ENCODE data around the gene RIN1. TPM values are rescaled to one million over a fixed set of nuclear protein-coding genes. Genes with fewer than 3 reads are reported as not detected.

RIN1 gene
- total and polyA plus RNA-seq, 2 of the 13 experiments (the other 11 are each of a cell fraction or from before 2014, with no cell fraction given) = 2.4 to 4.1 TPM

GRCh38 chr11:66311965-66312548 lies 24.2 kb downstream of the RIN1 start (continued):
- TF ChIP-seq GPN1 (CRISPR knock-in tag; IDR thresholded peaks at IDR 0.05; ENCODE audit: borderline replicate concordance) (no peak), CTCF (CRISPR knock-in tag; IDR thresholded peaks at IDR 0.05) (peak; percentile 96), U2AF1 (optimal IDR thresholded peaks at IDR 0.05; ENCODE audit: low read depth, low read length) (no peak), MLLT10 (CRISPR knock-in tag; IDR thresholded peaks at IDR 0.05) (no peak), ATF2 (CRISPR knock-in tag; IDR thresholded peaks at IDR 0.05) (0 out of 2 replicates have a peak, but pooled peaks have one; percentile 4), KDM1A (CRISPR knock-in tag; IDR thresholded peaks at IDR 0.05) (no peak), SIX1 (CRISPR knock-in tag; IDR thresholded peaks at IDR 0.05; ENCODE audit: borderline replicate concordance) (no peak), ZNF142 (CRISPR knock-in tag; IDR thresholded peaks at IDR 0.05) (no peak), ZNF615 (CRISPR knock-in tag; IDR thresholded peaks at IDR 0.05; ENCODE audit: borderline replicate concordance) (no peak; the same call in 1 of the 2 replicates), ZBTB21 (CRISPR knock-in tag; IDR thresholded peaks at IDR 0.05) (no peak), ZNF34 (CRISPR knock-in tag; IDR thresholded peaks at IDR 0.05; ENCODE audit: borderline replicate concordance) (0 out of 2 replicates have a peak, but pooled peaks have one; percentile 7), ZNF496 (CRISPR knock-in tag; IDR thresholded peaks at IDR 0.05; ENCODE audit: insufficient replicate concordance) (no peak), ZNF709 (CRISPR knock-in tag; IDR thresholded peaks at IDR 0.05) (no peak; the same call in 1 of the 2 replicates), ZBTB7B (CRISPR knock-in tag; IDR thresholded peaks at IDR 0.05) (peak; percentile 42; the same call in 1 of the 2 replicates), KDM2A (CRISPR knock-in tag; IDR thresholded peaks at IDR 0.05; ENCODE audit: borderline replicate concordance, low read depth) (peak; percentile 59; the same call in 1 of the 2 replicates), ZNF703 (CRISPR knock-in tag; IDR thresholded peaks at IDR 0.05; ENCODE audit: borderline replicate concordance) (no peak), SAFB2 (CRISPR knock-in tag; IDR thresholded peaks at IDR 0.05; ENCODE audit: borderline replicate concordance, low read depth) (peak; percentile 86; the same call in 1 of the 2 replicates), ZKSCAN8 (CRISPR knock-in tag; IDR thresholded peaks at IDR 0.05; ENCODE audit: borderline replicate concordance) (peak; percentile 72; the same call in 1 of the 2 replicates), GATAD1 (CRISPR knock-in tag; IDR thresholded peaks at IDR 0.05) (peak; percentile 50), THAP11 (CRISPR knock-in tag; IDR thresholded peaks at IDR 0.05) (peak; percentile 48; the same call in 1 of the 2 replicates)
- TF ChIP-seq, protein P1, sequence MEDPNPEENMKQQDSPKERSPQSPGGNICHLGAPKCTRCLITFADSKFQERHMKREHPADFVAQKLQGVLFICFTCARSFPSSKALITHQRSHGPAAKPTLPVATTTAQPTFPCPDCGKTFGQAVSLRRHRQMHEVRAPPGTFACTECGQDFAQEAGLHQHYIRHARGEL (CRISPR knock-in tag; IDR thresholded peaks at IDR 0.05) = no peak

All from HepG2 (cell line).